HEK293 (cell line): ENCODE results near the gene GLIPR1.

Source experiments
- CTCF ChIP-seq: fragments of 450-650 bp; formaldehyde crosslinking; IDR thresholded peaks from 2 replicates; pipeline ENCODE4 v1.5.1; 2016; ENCODE audit warnings: missing biosample characterization, missing genetic modification characterization
- ELK4 ChIP-seq: IDR thresholded peaks from 2 replicates; pipeline ENCODE4 v1.6.1; 2011; ENCODE audit warnings: mild to moderate bottlenecking, low read depth, low read length, borderline replicate concordance
- FEZF1 ChIP-seq: fragments of 450-650 bp; formaldehyde crosslinking; IDR thresholded peaks from 2 replicates; pipeline ENCODE4 v1.5.1; 2016; ENCODE audit warnings: missing biosample characterization, missing genetic modification characterization
- PATZ1 ChIP-seq: fragments of 450-650 bp; formaldehyde crosslinking; IDR thresholded peaks from 2 replicates; pipeline ENCODE4 v1.5.1; 2016; ENCODE audit warnings: missing biosample characterization, missing genetic modification characterization
- PBX3 ChIP-seq: sonication (generic); formaldehyde crosslinking; IDR thresholded peaks from 2 replicates; pipeline ENCODE4 v1.8.1; 2022; ENCODE audit warnings: mild to moderate bottlenecking, moderate library complexity, missing genetic modification reagents
- REST ChIP-seq: fragments of 450-650 bp; formaldehyde crosslinking; IDR thresholded peaks from 2 replicates; pipeline ENCODE4 v1.5.1; 2016; ENCODE audit warnings: missing biosample characterization, missing genetic modification characterization
- SP2 ChIP-seq: fragments of 450-650 bp; formaldehyde crosslinking; IDR thresholded peaks from 2 replicates; pipeline ENCODE4 v1.5.1; 2016; ENCODE audit warnings: missing biosample characterization, missing genetic modification characterization
- ZBTB11 ChIP-seq: fragments of 450-650 bp; formaldehyde crosslinking; conservative IDR thresholded peaks from 2 replicates; pipeline ENCODE4 v1.5.1; 2016; ENCODE audit warnings: low read depth, missing biosample characterization, missing genetic modification characterization
- ZBTB44 ChIP-seq: fragments of 450-650 bp; IDR thresholded peaks from 2 replicates; pipeline ENCODE4 v1.5.1; 2018; ENCODE audit warnings: missing biosample characterization, mild to moderate bottlenecking, missing genetic modification characterization
- ZNF175 ChIP-seq: fragments of 450-650 bp; formaldehyde crosslinking; IDR thresholded peaks from 2 replicates; pipeline ENCODE4 v1.5.1; 2016; ENCODE audit warnings: missing biosample characterization, missing genetic modification characterization
- ZNF274 ChIP-seq, 2 experiments: fragments of 200-500 bp in 1 of 2; fragments of 450-650 bp in 1 of 2; sonication (Bioruptor generic) in 1 of 2; formaldehyde crosslinking in 1 of 2; IDR thresholded peaks; 2 replicates each; pipeline versions ENCODE4 v1.5.1 to v1.6.1; 2014 to 2016; ENCODE audit warnings: borderline replicate concordance in 1 of 2, inconsistent platforms in 1 of 2, low read length in 1 of 2, missing biosample characterization in 1 of 2, missing genetic modification characterization in 1 of 2
- ZNF776 ChIP-seq: fragments of 450-650 bp; formaldehyde crosslinking; IDR thresholded peaks from 2 replicates; pipeline ENCODE4 v1.5.0; 2017; ENCODE audit warnings: missing biosample characterization, missing genetic modification characterization, borderline replicate concordance
- ZSCAN30 ChIP-seq: fragments of 450-650 bp; IDR thresholded peaks from 2 replicates; pipeline ENCODE4 v1.5.1; 2018; ENCODE audit warnings: missing biosample characterization, mild to moderate bottlenecking, missing genetic modification characterization, moderate library complexity

GRCh38 chr12:75550401-75551240 lies 70.1 kb downstream of the GLIPR1 start:
- TF ChIP-seq FEZF1 (tag by site-specific recombination) (no peak), CTCF (tag by site-specific recombination) (no peak), ZBTB44 (tag by site-specific recombination) (no peak), ZNF274 (IDR thresholded peaks at IDR 0.05; ENCODE audit: low read length) (no peak), ZNF274 (tag by site-specific recombination; IDR thresholded peaks at IDR 0.05; ENCODE audit: borderline replicate concordance) (no peak), REST (tag by site-specific recombination) (no peak), ZBTB11 (tag by site-specific recombination) (no peak), PBX3 (CRISPR knock-in tag) (no peak), PATZ1 (tag by site-specific recombination) (no peak), ELK4 (no peak), ZNF776 (tag by site-specific recombination) (no peak), ZNF175 (tag by site-specific recombination) (no peak), ZSCAN30 (tag by site-specific recombination) (no peak), SP2 (tag by site-specific recombination) (no peak)
